ENCODE results near the gene CGB5. TPM values are rescaled to one million over a fixed set of nuclear protein-coding genes. Genes with fewer than 3 reads are reported as not detected.

Gene CGB5
- total and polyA plus RNA-seq, 2 donors (not counting 1 experiment from before 2014, with no cell fraction given): not detected

DNA sequence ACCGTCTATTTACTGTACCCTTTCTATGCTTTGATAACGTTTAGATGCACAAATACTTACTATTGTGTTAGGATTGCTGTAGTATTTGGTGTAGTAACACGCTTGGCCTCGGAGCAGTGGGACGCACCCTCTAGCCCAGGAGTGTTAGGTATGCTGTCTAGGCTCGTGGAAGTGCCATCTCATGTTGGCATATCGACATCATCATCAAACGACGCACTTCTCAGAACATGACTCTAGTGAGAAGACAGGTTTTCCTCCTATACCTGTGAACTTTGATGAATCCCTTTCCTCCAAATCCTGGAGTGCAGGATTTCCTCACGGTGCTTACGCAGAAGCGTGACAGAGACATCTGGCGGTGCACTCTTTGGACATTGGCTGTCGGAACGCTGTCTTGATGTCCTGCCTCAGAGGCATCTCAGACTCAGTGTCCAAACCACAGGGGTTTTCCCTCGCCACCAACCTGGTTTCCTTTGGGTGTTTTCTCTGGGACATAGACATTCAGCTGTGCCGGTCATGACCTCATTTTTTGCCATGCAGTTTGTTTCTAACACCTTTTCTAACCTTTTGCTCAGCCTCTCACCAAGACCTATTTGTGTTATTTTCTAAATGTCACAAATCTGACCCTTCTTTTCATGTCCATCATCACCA, 47.9 kb downstream of the CGB5 start:
- no peak for ATAC-seq (ENCODE audit: low read depth)
- DNase-seq: no peak
- Mint-ChIP-seq H3K4me3 (no peak overlapping the region), H3K27ac (no peak overlapping the region), H3K9me3 (ENCODE audit: insufficient read depth) (no peaks in the 10 kb centered on the region), H3K27me3 (no peaks in the 10 kb centered on the region), H3K4me1 (peaks cover 24% of the 10 kb centered on the region)
- peaks cover 0 to 66% of the 10 kb centered on the region in 2 experiments for H3K36me3 ChIP-seq (replicated peaks in 1 of 2; ENCODE audit: control extremely low read depth in 1 of 2, control insufficient read depth in 1 of 2, extremely low read depth in 1 of 2, insufficient read depth in 2 of 2, low read length in 1 of 2)
- POLR2A ChIA-PET: no interaction called here
- peaks cover 10 to 13% of the 10 kb centered on the region in 2 donors for H3K4me1 ChIP-seq (ENCODE audit: control insufficient read depth in 2 of 2, insufficient read depth in 2 of 2, low read length in 2 of 2)
- no peaks in the 10 kb centered on the region for H3K9me3 ChIP-seq (ENCODE audit: control extremely low read depth in 1 of 3, control insufficient read depth in 2 of 3, insufficient read depth in 1 of 3, low read length in 2 of 3)
- H3K4me3 ChIP-seq (ENCODE audit: control extremely low read depth in 1 of 5, extremely low read depth in 1 of 5, insufficient read depth in 1 of 5, low read depth in 2 of 5, low read length in 4 of 5): no peak overlapping the region
- intact Hi-C loops (cut with micrococcal nuclease): no loop called here
- 96% methylated on average over 15 of the region's 17 CpGs for WGBS (ENCODE audit: insufficient coverage)
- H3K27me3 ChIP-seq (replicated peaks in 1 of 4; ENCODE audit: control extremely low read depth in 1 of 4, control insufficient read depth in 3 of 4, insufficient read depth in 4 of 4, low read length in 3 of 4): no peaks in the 10 kb centered on the region
- TF ChIP-seq EZH2 (IDR thresholded peaks at IDR 0.05; ENCODE audit: borderline replicate concordance, insufficient read depth, low read depth, low read length, poor library complexity, severe bottlenecking): no peak
- TF ChIP-seq, protein P1, sequence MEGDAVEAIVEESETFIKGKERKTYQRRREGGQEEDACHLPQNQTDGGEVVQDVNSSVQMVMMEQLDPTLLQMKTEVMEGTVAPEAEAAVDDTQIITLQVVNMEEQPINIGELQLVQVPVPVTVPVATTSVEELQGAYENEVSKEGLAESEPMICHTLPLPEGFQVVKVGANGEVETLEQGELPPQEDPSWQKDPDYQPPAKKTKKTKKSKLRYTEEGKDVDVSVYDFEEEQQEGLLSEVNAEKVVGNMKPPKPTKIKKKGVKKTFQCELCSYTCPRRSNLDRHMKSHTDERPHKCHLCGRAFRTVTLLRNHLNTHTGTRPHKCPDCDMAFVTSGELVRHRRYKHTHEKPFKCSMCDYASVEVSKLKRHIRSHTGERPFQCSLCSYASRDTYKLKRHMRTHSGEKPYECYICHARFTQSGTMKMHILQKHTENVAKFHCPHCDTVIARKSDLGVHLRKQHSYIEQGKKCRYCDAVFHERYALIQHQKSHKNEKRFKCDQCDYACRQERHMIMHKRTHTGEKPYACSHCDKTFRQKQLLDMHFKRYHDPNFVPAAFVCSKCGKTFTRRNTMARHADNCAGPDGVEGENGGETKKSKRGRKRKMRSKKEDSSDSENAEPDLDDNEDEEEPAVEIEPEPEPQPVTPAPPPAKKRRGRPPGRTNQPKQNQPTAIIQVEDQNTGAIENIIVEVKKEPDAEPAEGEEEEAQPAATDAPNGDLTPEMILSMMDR (IDR thresholded peaks at IDR 0.05): no peak
- CTCF ChIA-PET: interaction anchor here (0.6 kb wide), 1 partner anchor 175 kb away, joined by 3 read pairs; no protein-coding TSS in a partner anchor
- no peak overlapping the region for H2AFZ ChIP-seq (ENCODE audit: insufficient read depth, low read depth, low read length, poor library complexity, severe bottlenecking)
- H3K4me2 ChIP-seq (replicated peaks; ENCODE audit: low read depth, low read length, poor library complexity, severe bottlenecking): no peak overlapping the region
- peaks cover 78% of the 10 kb centered on the region for H3K79me2 ChIP-seq (ENCODE audit: control insufficient read depth, insufficient read depth, low read length)
- no peak overlapping the region for H3K27ac ChIP-seq (ENCODE audit: low read length in 2 of 2)
- no peak overlapping the region for H3K9ac ChIP-seq (ENCODE audit: low read length)
- peaks cover 91% of the 10 kb centered on the region for H4K20me1 ChIP-seq (ENCODE audit: control insufficient read depth, insufficient read depth, low read length, poor library complexity, severe bottlenecking)

DNA sequence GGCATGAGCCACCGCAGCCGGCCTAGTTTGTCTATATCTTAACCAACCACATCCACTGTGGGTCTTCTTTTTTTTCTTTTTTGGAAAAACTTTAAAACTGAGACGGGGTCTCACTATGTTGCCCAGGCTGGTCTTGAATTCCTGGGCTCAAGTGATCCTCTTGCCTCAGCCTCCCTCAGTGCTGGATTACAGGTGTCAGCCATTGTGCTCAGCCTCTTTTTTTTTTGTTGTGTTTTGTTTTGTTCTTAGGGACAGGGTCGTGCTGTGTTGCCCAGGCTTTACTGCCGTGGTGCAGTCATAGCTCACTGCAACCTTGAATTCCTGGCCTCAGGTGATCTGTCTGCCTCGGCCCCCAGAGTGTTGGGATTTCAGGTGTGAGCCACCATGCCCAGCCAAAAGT, 49.0 kb downstream of the CGB5 start:
- intact Hi-C loops (cut with micrococcal nuclease): no loop called here
- no peaks in the 10 kb centered on the region for H3K9me3 ChIP-seq (ENCODE audit: control extremely low read depth in 1 of 3, control insufficient read depth in 2 of 3, insufficient read depth in 1 of 3, low read length in 2 of 3)
- DNase-seq: no peak
- no peak overlapping the region for H3K27ac Mint-ChIP-seq
- 97% methylated on average over 6 of the region's 6 CpGs for WGBS (ENCODE audit: insufficient coverage)
- no peak for TF ChIP-seq EZH2 (IDR thresholded peaks at IDR 0.05; ENCODE audit: borderline replicate concordance, insufficient read depth, low read depth, low read length, poor library complexity, severe bottlenecking)
- TF ChIP-seq, protein P1 (IDR thresholded peaks at IDR 0.05): no peak
- H3K27me3 Mint-ChIP-seq: no peaks in the 10 kb centered on the region
- H3K9me3 Mint-ChIP-seq (ENCODE audit: insufficient read depth): no peaks in the 10 kb centered on the region
- peaks cover 0 to 1% of the 10 kb centered on the region in 2 donors for H3K4me1 ChIP-seq (ENCODE audit: control insufficient read depth in 2 of 2, insufficient read depth in 2 of 2, low read length in 2 of 2)
- H3K4me1 Mint-ChIP-seq: peaks cover 16% of the 10 kb centered on the region
- no peaks in the 10 kb centered on the region for H3K27me3 ChIP-seq (replicated peaks in 1 of 4; ENCODE audit: control extremely low read depth in 1 of 4, control insufficient read depth in 3 of 4, insufficient read depth in 4 of 4, low read length in 3 of 4)
- H3K4me3 ChIP-seq (ENCODE audit: control extremely low read depth in 1 of 5, extremely low read depth in 1 of 5, insufficient read depth in 1 of 5, low read depth in 2 of 5, low read length in 4 of 5): no peak overlapping the region
- peaks cover 91% of the 10 kb centered on the region for H4K20me1 ChIP-seq (ENCODE audit: control insufficient read depth, insufficient read depth, low read length, poor library complexity, severe bottlenecking)
- H3K27ac ChIP-seq (ENCODE audit: low read length in 2 of 2): no peak overlapping the region
- peaks cover 69% of the 10 kb centered on the region for H3K79me2 ChIP-seq (ENCODE audit: control insufficient read depth, insufficient read depth, low read length)
- no peak overlapping the region for H2AFZ ChIP-seq (ENCODE audit: insufficient read depth, low read depth, low read length, poor library complexity, severe bottlenecking)
- no peak overlapping the region for H3K9ac ChIP-seq (ENCODE audit: low read length)
- H3K4me2 ChIP-seq (replicated peaks; ENCODE audit: low read depth, low read length, poor library complexity, severe bottlenecking): no peak overlapping the region
- ChIA-PET POLR2A (no interaction called here), CTCF (interaction anchor here (0.9 kb wide), 1 partner anchor 14 kb away, joined by 3 read pairs; no protein-coding TSS in a partner anchor)
- peaks cover 0 to 64% of the 10 kb centered on the region in 2 experiments for H3K36me3 ChIP-seq (replicated peaks in 1 of 2; ENCODE audit: control extremely low read depth in 1 of 2, control insufficient read depth in 1 of 2, extremely low read depth in 1 of 2, insufficient read depth in 2 of 2, low read length in 1 of 2)
- no peak overlapping the region for H3K4me3 Mint-ChIP-seq
- ATAC-seq (ENCODE audit: low read depth): no peak
